Anterior cingulate cortex (tissue), 58 donors: ENCODE measurements around the gene UTP14A.

Experiments used
- DNase-seq, 58 donors: peaks; one replicate each; lab custom pipeline; 2025; lab: John Stamatoyannopoulos, UW

UTP14A gene

GRCh38 chrX:129939986-129940385 is 34.0 kb downstream of the UTP14A start:
- no peak for DNase-seq

DNA sequence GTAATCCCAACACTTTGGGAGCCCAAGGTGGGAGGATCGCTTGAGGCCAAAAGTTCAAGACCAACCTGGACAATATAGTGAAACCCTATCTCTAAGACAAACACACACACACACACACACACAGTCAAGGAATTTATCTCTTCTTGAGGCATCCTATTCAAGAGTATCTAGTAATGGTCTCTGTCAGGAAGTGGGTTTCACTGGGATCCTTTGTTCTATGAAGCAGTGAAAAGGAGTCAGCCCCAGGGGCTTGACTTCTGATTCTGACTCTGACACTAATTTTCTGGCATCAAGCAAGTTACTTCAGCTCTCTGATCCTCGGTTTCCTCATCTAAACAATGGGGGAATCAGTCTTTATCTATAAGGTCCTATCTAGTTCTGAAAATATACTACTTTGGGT is 34.8 kb downstream of the UTP14A start:
- DNase-seq: no peak

DNA sequence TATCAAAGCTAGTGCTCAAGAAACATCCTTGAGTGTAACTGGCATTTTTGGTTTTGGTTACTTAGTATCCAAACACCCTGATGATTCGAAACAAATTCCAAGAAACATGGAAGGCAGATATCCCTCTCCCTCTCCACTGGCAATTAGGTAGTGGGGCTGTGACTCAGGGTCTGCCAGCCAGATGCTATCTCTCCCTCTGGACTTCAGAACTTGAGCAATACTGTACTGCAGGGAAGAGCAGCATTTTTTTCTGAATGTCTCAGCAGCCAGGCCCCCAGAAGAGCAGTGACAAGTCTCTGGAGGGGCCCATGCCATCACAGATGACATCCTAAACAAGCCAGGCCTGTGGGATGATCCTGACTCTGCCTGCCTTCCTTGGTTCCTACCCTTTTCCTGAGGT is 39.2 kb downstream of the UTP14A start:
- DNase-seq: no peak

GRCh38 chrX:129953334-129953648 is 47.3 kb downstream of the UTP14A start:
- DNase-seq: no peak

DNA sequence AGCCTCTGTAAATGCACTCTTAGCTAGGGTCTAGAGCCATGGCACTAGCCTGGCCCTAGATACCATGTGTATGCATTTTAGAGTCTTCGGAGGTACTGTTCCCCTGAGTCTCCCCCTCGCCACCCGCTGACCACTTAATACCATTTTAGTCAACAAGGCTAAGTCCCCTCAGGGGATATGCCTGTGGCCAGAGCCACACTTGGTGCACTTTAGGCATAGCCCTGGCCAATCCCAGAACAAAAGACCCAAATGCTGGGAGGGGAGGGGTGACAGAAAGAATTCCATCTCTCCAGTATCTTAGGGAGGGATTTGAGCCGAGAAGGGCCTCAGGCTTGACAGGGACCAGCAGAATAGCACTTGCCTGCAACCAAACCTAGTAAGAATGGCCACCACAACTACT is 47.9 kb downstream of the UTP14A start:
- no peak for DNase-seq

- DNase-seq: no peak
These were observed 48.8 kb downstream of the UTP14A start for GRCh38 chrX:129954804-129955203.

- no peak for DNase-seq
These were observed 49.7 kb downstream of the UTP14A start for GRCh38 chrX:129955682-129956081.

DNA sequence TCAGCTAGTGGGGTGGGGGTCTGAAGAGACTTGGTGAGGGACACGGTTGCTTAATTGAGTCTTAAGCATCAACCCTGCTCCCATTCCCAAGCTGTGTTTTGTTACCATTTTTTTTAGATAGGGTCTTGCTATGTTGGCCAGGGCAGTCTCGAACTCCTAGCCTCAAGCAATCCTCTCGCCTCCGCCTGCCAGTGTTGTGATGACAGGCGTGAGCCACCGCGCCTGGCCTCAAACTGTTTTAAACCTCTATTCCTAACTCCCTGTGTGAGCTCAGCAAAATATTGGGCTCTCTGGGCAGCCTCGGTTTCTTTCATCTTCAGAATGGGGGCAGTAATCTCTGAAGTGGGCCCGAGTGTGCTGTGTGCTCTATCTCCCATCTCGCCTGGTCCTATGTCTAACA is 50.2 kb downstream of the UTP14A start:
- no peak for DNase-seq

- DNase-seq: no peak
These were observed 50.8 kb downstream of the UTP14A start for GRCh38 chrX:129956765-129957164.

GRCh38 chrX:129957241-129958082 is 51.5 kb downstream of the UTP14A start:
- peak in 29 of 58 donors; percentile 1 to 42 (median 15) for DNase-seq

DNA sequence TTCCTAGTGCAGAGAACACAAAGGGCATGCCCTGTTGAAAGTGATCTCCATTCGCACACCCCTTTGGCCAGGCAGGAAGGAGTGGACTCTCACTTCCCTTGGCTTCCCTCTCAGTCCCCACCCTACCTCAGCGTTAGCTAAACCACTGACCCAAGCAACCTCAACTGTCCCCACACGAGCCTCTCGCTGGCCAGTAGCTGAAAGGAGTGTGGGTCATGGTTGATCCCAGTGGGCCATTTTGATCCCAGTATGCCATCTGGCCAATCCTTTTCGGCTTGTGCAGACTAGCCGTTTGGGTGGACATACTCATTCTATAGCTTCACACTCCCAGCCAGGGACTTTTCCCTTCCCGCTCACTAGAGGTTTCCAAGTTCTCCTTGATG is 52.1 kb downstream of the UTP14A start:
- DNase-seq: no peak

DNA sequence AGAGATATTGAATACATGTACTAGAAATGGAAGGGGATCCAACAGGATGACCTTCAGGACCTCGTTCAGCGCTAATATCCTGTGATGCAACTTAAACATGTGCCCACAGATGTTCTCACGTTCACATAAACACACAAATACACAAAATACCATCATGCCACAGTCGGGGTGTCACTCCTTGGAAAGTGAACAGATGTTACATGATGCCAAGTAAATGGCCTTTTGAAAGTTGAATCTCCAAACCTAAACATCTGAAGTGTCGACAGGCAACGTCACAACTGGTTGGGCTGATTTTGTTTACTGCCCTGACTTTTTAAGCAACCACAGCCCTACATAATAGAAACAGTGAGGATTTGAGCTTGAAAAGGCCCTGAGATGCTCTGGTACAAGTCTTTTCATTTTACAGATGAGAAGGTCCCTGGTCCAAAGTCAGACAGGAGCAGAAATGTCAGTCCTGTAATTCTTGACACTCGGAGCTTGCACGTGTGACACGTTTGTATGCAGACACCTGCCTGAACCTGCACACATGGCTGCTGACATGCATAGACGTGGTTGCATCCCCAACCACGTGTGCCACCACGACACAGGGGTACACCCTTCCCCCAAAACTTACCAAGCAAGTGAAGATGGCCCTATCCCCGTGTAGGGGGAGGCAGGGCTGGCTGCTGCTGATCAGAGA is 53.0 kb downstream of the UTP14A start:
- DNase-seq: no peak

- DNase-seq: peak in 1 of 58 donors; percentile 0
These were observed 53.5 kb downstream of the UTP14A start for GRCh38 chrX:129959493-129959832.

GRCh38 chrX:129961180-129962083 is 55.5 kb downstream of the UTP14A start:
- no peak for DNase-seq

DNA sequence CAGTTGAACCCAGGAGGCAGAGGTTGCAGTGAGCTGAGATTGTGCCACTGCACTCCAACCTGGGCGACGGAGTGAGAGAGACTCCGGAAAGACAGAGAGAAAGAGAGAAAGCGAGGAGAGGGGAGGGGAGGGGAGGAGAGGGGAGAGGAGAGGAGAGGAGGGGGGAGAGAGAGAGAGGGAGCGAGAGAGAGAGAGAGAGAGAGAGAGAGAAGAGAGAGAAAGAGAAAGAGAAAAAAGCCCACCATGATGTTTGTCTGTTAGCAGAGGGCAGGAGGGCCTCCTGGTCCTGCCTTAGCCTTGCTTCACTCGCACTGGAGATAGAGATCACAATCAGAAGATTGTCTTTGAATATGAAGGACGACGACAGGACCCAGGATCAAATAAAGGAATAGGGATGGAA is 57.8 kb downstream of the UTP14A start:
- DNase-seq: no peak

DNA sequence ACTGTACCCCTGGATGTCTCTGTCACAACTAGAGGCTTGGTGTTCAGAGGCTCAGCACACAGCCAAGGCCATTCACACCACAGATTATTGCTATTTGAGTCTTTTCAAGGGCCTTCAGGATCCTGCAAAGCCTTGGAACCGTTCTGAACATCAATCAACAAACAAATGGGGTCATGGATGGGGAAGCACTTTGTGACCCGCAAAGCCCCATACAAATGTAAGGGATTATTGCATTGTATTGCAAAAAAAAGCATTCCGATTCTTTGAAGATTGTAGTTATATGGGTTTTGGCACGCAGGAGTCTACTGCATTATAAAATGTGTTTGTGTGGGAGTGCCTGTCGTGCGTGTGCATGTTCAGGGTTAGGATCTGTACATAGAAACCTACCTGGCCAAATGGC is 59.2 kb downstream of the UTP14A start:
- no peak for DNase-seq

- DNase-seq: no peak
These were observed 63.0 kb downstream of the UTP14A start for GRCh38 chrX:129968968-129969367.

- no peak for DNase-seq
These were observed 70.5 kb downstream of the UTP14A start for GRCh38 chrX:129976441-129976840.
